ENCODE data around the gene CES3.
"Not testable (repeated sequence)": the region's sequence is repeated elsewhere in the genome, so short reads cannot be mapped to it uniquely, and the experiment has no call there.

Gene CES3

DNA sequence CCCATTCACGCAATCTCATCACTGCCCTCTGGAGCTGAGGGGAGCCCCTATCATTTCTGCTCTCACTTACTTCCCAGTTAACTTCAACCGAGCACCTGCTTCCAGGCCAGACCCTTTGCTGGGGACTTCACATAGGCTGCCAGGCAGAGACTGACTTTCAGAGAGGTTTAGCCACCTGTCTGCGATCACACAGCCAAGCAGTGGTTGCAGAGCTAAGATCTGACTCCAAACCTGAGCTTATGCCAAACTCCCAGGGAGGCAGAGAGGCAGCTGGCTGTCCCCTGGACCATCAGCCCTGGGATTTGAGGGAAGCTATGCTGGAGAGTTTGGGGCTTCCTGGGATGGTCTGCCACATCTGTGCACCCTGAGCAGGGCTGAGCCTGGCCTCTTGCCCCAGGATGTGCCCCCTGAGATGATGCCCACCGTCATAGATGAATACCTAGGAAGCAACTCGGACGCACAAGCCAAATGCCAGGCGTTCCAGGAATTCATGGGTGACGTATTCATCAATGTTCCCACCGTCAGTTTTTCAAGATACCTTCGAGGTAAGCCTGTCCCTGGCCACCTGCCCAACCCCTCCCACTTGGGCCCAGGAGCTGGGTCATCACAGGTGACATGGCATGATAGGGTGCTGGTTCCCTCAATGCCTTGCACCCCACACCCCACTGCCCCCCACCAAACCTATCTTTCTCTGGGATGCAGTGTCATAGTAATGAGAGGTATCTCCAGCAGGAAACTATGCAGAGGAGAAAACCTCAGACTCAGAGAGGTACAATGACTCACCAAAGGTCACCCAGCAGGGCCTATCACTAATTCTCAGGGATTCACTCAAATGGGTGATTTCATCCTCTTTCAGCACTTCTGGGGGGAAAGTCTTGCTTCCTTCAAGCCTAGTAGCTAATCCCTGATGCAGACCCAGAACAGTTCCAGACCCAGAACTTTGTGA is 10.0 kb downstream of the CES3 start:
- H3K4me3 ChIP-seq (ENCODE audit: low read depth, low read length), result no peak overlapping the region
- TF ChIP-seq, protein P1, sequence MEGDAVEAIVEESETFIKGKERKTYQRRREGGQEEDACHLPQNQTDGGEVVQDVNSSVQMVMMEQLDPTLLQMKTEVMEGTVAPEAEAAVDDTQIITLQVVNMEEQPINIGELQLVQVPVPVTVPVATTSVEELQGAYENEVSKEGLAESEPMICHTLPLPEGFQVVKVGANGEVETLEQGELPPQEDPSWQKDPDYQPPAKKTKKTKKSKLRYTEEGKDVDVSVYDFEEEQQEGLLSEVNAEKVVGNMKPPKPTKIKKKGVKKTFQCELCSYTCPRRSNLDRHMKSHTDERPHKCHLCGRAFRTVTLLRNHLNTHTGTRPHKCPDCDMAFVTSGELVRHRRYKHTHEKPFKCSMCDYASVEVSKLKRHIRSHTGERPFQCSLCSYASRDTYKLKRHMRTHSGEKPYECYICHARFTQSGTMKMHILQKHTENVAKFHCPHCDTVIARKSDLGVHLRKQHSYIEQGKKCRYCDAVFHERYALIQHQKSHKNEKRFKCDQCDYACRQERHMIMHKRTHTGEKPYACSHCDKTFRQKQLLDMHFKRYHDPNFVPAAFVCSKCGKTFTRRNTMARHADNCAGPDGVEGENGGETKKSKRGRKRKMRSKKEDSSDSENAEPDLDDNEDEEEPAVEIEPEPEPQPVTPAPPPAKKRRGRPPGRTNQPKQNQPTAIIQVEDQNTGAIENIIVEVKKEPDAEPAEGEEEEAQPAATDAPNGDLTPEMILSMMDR (IDR thresholded peaks at IDR 0.05; ENCODE audit: borderline replicate concordance, insufficient read depth, low read depth, low read length), result no peak

DNA sequence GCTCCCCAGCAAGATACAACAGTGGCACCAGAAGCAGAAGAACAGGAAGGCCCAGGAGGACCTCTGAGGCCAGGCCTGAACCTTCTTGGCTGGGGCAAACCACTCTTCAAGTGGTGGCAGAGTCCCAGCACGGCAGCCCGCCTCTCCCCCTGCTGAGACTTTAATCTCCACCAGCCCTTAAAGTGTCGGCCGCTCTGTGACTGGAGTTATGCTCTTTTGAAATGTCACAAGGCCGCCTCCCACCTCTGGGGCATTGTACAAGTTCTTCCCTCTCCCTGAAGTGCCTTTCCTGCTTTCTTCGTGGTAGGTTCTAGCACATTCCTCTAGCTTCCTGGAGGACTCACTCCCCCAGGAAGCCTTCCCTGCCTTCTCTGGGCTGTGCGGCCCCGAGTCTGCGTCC is 11.9 kb downstream of the CES3 start:
- TF ChIP-seq, protein P1 (IDR thresholded peaks at IDR 0.05; ENCODE audit: borderline replicate concordance, insufficient read depth, low read depth, low read length), result no peak
- no peak overlapping the region for H3K4me3 ChIP-seq (ENCODE audit: low read depth, low read length)

DNA sequence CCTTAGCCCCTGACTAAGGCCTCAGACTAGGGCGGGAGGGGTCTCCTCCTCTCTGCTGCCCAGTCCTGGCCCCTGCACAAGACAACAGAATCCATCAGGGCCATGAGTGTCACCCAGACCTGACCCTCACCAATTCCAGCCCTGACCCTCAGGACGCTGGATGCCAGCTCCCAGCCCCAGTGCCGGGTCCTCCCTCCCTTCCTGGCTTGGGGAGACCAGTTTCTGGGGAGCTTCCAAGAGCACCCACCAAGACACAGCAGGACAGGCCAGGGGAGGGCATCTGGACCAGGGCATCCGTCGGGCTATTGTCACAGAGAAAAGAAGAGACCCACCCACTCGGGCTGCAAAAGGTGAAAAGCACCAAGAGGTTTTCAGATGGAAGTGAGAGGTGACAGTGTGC is 12.7 kb downstream of the CES3 start:
- H3K4me3 ChIP-seq (ENCODE audit: low read depth, low read length), result no peak overlapping the region
- TF ChIP-seq, protein P1 (IDR thresholded peaks at IDR 0.05; ENCODE audit: borderline replicate concordance, insufficient read depth, low read depth, low read length), result no peak

DNA sequence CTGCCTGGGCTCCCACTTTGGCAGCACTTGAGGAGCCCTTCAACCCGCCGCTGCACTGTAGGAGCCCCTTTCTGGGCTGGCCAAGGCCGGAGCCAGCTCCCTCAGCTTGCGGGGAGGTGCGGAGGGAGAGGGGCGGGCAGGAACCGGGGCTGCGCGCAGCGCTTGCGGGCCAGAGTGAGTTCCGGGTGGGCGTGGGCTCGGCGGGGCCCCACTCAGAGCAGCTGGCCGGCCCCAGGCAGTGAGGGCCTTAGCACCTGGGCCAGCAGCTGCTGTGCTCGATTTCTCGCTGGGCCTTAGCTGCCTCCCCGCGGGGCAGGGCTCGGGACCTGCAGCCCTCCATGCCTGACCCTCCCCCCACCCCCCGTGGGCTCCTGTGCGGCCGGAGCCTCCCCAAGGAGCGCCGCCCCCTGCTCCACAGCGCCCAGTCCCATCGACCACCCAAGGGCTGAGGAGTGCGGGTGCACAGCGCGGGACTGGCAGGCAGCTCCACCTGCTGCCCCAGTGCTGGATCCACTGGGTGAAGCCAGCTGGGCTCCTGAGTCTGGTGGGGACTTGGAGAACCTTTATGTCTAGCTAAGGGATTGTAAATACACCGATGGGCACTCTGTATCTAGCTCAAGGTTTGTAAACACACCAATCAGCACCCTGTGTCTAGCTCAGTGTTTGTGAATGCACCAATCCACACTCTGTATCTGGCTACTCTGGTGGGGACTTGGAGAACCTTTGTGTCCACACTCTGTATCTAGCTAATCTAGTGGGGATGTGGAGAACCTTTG is 13.3 kb downstream of the CES3 start:
- not testable (repeated sequence) for H3K4me3 ChIP-seq (ENCODE audit: low read depth, low read length)

DNA sequence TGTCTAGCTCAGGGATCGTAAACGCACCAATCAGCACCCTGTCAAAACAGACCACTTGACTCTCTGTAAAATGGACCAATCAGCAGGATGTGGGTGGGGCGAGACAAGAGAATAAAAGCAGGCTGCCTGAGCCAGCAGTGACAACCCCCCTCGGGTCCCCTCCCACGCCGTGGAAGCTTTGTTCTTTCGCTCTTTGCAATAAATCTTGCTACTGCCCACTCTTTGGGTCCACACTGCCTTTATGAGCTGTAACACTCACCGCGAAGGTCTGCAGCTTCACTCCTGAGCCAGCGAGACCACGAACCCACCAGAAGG is 13.8 kb downstream of the CES3 start:
- not testable (repeated sequence) for H3K4me3 ChIP-seq (ENCODE audit: low read depth, low read length)

DNA sequence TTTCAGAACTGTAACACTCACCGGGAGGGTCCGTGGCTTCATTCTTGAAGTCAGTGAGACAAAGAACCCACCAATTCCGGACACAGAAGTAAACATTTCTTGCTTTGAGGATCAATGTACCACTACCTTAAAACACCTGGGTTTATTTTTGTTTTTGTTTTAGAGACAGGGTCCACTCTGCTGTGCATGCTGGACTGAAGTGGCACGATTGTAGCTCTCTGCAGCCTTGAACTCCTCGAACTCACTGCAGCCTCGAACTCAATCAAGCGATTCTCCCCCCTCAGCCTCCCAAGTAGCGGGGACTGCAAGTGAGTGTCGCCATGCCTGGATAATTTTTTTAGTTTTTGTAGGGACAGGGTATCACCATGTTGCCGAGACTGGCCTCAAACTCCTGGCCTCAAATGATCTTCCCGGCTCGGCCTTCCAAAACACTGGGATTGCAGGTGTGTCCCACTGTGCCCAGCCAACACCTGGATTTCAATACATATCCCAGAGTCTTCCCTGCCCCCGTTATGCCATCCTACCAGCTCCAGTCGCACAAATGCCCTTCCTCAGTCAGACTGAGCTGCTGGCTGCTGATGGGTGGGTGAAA is 14.3 kb downstream of the CES3 start:
- H3K4me3 ChIP-seq (ENCODE audit: low read depth, low read length), result no peak overlapping the region
- TF ChIP-seq, protein P1 (IDR thresholded peaks at IDR 0.05; ENCODE audit: borderline replicate concordance, insufficient read depth, low read depth, low read length), result no peak

DNA sequence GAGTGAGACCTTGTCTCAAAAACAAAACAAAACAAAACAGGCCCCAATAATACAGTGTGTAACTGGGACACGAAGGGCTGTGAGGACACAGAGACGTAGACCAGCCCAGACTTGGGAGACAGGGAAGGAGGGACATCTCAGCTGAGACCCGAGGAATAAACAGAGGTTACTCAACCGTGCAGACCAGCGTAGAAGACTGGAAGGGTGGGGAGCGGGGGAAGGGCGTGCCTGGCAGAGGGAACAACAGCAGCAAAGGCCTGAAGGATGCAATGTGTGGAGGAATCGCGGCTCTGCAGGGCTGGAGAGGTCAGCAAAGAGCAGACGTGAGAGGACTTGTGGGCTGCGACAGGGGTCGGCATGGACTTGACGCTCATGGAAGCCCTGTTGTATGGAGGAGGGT is 15.7 kb downstream of the CES3 start:
- no peak overlapping the region for H3K4me3 ChIP-seq (ENCODE audit: low read depth, low read length)
- TF ChIP-seq, protein P1 (IDR thresholded peaks at IDR 0.05; ENCODE audit: borderline replicate concordance, insufficient read depth, low read depth, low read length), result no peak
